22Rv1 (cell line): ENCODE measurements around the gene PKNOX2.

Experiments used
- H3K27ac ChIP-seq: fragments of 450-650 bp; 2 replicates; pipeline ENCODE4 v1.5.1; 2017
- ZFX ChIP-seq: fragments of 450-650 bp; IDR thresholded peaks from 2 replicates; pipeline ENCODE4 v1.6.1; 2017; ENCODE audit warnings: antibody characterized with exemption, borderline replicate concordance
- TF ChIP-seq, protein P1 (sequence below): fragments of 450-650 bp; IDR thresholded peaks from 2 replicates; pipeline ENCODE4 v1.5.1; 2017; ENCODE audit warnings: mild to moderate bottlenecking

Gene PKNOX2

DNA sequence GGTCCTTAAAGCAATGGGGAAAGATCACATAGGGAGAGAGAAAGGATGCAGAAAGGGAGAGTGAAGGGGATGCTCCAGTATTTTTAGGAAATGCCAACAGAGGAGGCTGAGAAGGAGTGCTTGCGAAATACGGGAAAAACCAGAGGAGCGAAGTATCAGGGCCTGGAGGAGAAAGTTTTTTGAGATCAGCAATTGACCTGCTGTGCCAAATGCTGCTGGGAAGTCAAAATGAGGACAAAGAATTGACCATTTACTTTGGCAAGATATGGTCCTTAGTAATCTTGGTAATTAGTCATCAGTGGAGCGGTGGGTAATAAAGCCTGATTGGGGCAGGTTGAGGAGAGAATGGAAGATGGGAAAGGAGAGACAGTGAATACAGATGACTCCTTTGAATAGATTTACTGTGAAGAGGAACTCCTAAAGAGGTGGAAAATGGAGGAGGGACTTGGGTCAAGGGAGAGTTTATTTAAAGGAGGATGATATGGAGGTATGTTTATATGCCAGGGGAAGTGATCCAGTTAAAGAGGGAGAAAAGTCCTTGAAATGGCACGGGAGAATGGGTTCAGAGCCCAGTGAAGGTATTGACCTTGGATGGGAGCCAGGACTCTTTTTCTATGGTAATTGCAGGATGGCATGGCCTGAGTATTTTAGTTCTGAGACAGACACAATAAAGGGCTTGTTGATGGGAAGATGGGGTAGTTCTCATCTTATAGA lies 111.5 kb downstream of the PKNOX2 start:
- H3K27ac ChIP-seq = no peak overlapping the region
- no peak for TF ChIP-seq ZFX

DNA sequence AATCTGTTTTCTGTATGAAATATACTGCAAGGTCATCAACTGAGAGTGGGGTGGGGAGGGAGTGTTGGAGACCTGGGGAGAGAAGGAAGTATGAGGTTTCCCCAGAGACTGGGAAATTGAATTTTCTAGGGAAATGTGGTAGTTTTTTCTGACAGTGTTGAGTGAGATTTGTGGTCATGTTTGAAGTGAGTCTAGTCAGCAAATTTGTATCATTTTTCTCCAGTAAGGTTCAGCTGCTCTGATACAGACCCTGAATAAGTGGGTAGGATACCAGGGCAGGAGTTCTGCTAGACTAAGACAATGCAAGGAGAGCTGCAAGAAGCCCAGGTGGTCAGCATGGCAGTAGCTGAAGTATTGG lies 112.0 kb downstream of the PKNOX2 start:
- H3K27ac ChIP-seq = no peak overlapping the region
- TF ChIP-seq, protein P1, sequence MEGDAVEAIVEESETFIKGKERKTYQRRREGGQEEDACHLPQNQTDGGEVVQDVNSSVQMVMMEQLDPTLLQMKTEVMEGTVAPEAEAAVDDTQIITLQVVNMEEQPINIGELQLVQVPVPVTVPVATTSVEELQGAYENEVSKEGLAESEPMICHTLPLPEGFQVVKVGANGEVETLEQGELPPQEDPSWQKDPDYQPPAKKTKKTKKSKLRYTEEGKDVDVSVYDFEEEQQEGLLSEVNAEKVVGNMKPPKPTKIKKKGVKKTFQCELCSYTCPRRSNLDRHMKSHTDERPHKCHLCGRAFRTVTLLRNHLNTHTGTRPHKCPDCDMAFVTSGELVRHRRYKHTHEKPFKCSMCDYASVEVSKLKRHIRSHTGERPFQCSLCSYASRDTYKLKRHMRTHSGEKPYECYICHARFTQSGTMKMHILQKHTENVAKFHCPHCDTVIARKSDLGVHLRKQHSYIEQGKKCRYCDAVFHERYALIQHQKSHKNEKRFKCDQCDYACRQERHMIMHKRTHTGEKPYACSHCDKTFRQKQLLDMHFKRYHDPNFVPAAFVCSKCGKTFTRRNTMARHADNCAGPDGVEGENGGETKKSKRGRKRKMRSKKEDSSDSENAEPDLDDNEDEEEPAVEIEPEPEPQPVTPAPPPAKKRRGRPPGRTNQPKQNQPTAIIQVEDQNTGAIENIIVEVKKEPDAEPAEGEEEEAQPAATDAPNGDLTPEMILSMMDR = no peak
- TF ChIP-seq ZFX = no peak

DNA sequence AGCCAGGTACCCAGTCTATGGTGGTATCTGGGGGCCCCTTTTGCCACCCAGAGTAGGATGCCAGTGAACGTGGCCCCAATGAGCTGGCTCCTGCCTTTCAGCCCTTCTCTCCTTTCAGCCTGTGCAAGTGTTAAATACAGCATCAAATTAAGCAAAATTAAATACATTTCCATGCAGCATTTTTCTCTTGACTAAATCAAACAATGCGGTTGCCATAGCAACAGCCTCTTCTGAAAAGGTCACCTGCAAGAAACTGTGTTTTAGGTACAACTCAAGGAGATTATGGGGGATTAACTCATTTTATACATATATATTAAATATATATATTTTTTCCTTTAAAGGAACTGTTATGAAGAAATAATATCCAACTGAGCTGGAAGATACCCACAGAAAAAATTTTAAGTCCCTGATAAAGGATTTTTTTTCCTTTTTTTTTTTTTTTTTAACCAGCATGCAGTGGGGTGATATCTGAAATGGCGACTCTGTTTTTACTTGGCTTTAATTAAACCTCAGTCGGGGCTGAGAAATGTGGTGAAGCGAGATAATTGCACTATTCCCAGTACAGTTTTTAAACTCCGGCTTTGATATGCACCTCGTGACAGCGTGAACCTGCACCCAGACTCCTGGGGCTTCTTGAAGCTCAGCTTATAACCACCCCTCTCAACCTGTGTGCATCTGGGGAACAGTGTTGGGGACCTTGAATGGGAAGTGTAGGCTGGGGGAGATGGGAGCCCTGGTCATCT lies 115.3 kb downstream of the PKNOX2 start:
- TF ChIP-seq, protein P1 = no peak
- no peak for TF ChIP-seq ZFX
- no peak overlapping the region for H3K27ac ChIP-seq

DNA sequence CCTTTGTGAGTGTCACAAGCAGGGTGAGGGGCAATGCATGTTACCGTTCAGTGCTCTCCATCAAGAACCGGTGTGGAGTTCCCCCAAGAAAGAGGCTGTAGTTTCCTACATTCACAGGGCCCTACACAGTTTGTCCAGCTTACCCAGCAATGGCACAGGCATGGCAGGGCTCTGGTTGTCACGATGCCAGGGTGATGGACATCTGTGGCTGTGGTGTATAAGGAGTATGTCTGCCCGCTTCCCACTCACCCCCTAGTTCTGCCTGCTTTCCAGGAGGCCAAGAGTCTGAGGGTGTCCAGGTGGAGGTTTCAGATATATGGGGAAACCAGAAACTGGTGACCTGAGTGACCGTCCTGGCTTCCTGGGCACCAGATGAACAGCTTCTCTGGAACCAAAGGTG lies 116.1 kb downstream of the PKNOX2 start:
- TF ChIP-seq ZFX = no peak
- TF ChIP-seq, protein P1 = no peak
- no peak overlapping the region for H3K27ac ChIP-seq

DNA sequence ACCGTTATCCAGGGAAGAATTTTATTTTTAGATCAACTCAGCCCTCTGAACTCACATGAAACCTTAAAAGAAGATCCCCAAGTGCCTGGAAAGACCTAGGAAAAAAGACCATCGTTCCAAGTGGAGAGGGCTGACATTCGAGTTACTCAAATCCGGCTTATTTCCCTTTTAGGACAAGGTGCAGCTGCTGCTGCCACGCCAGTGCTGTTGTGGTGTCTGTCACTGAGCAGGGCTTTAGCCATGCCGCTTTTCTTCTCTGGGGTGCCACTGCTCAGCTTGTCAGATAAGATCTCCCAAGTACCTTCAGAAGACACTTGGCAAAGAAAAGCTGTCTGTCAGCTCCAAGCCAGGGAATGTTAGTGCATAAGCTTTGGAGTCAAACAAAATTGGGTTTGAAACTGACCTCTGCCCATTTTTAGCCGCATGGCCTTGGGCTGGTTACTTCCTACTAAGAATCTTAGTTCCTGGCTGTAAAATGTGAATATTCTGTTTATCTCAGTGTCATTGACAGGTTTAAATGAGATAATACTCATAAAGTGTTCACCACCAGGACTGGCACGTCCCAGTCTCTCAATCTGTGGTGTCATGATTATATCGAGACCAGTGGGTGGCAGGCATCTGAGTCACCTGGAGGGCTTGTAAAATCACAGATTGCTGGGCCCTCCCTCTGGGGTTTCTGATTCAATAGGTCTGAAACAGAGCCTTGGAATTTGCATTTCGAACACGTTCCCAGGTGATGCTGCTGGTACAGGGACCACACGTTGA lies 117.5 kb downstream of the PKNOX2 start:
- H3K27ac ChIP-seq = no peak overlapping the region
- TF ChIP-seq, protein P1 = no peak
- no peak for TF ChIP-seq ZFX

DNA sequence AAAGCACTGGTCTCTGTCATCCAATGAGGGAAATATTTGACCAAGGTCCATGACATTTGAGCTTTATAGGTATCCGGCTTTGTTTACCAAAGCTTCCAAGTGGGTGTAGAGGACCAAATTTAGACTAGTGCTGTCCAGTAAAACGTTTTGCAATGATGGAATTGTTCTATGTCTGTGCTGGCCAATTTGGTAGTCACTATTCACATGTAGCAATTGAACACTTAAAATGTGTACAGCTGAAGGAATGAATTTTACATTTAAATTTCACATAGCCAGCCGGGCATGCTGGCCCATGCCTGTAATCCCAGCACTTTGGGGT lies 118.0 kb downstream of the PKNOX2 start:
- no peak overlapping the region for H3K27ac ChIP-seq
- TF ChIP-seq, protein P1 = no peak
- TF ChIP-seq ZFX = no peak

DNA sequence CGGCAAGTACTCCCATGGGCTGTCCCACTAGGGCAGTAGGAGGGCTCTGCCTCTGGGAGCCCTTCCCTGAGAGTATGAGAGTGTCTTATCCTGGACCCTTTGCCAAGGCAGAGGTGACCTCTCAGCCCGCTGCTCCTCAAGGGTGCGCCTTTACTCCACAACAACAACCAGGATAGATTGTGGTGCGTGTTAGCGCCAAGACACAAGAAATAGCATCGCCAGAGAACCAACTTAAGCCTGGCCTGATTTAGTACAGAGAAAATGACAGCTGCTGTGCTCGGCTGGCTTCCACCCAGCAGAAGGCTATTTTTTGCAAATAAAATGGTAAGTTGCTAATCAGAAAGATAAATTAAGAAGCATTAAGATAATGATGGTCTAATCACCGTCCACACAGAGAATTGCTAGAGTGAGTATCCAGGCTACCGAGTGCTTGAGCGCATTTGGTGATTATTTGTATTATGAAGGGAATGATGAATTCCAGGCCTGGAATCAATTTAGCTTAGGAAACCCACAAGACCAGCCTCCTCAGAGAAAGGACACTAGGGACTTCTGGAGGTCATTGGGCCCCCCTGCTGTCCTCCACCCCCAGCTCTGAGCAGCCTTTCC lies 119.8 kb downstream of the PKNOX2 start:
- no peak overlapping the region for H3K27ac ChIP-seq
- no peak for TF ChIP-seq ZFX
- TF ChIP-seq, protein P1 = no peak
